GM19043 (cell line): ENCODE results near the gene SHB.
A peak's percentile ranks its signal among the peaks of the same experiment; 100 is the strongest.

Experiments
- ATAC-seq: cut with Tn5 transposase; IDR thresholded peaks from one replicate; pipeline ENCODE4 v1.9.1; 2021; ENCODE audit warnings: low read depth; ENCODE audit not compliant: unreplicated experiment

SHB gene

DNA sequence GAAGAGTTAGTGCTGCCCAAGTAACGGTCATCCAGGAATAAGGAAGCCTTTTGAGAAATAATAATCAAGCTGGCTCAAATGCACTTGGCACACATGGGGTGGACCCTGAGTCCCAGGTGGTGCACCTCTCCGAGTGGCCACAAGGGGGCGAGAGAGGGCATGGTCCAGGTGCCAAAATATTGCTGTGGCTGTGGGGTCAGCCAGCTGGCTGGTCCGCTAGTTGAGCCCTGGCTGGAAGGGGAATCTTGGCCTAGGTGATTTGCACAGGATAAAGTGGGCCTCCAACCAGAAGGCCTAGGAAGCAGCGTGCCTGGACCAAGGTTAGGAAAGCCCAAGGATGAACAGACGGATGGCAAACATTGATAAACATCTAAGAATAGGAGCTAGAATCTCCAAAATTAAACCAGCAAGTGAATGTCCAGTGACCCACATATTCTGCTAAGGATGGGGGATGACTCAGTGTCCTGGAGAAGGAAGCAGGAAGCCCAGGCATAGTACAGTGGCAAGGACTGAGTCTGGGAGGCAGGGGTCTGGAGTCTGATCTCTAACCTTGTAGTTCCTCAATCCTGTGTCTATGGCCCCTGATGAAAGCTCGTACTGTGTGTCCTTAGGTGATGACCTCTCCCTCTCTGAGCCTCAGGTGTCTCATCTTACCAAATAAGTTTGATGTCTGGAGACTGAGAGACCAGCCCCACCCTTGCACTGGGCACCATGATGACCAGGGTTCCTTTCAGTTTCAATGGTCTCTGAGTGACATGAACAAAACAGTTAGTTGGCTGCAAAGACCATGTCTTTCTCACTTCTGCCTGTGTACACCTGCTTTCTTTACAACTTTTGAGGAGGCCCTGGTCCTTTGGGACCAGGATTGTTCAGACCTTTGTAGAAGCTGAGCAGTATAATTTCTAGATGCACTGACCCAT, 19.2 kb upstream of the SHB start:
- peak; percentile 41 for ATAC-seq

DNA sequence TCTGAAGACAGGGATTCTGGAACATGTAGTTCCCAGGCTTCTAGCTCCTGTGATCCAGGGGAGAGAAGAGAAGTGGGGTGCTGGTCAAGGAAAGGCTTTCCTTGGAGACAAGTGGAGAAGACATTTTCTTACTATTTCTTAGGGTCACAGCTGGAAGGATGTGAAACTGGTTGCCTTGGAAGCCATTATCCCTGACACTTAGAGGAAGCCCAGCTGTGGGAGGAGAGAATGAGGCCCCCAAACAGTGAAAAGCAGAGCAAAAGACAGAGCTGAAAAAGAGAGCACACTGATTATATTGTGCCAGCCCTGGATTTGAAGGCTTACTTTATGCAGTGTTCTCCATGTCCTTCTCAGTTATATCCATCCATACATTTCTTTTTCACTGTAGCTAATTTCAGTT, 17.5 kb upstream of the SHB start:
- ATAC-seq = no peak

DNA sequence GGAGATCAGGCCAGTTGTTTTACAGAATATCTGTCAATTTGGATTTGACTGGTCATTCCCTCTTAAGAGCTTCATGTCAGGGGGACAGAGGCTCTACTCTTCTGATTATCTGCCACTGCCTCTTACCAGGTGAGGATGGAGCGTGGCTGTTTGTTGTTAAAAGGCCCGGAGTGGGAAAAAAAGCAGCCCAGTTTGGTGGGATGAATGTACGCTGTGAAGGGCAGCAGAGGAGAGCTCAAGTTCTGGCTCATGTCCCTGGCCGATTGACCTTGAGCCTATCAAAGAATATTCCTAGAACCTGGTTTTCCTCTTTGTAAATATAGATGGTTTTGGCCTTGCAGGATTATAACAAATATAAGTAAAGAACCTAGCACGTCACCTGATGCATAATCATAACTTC, 16.3 kb upstream of the SHB start:
- ATAC-seq = no peak

DNA sequence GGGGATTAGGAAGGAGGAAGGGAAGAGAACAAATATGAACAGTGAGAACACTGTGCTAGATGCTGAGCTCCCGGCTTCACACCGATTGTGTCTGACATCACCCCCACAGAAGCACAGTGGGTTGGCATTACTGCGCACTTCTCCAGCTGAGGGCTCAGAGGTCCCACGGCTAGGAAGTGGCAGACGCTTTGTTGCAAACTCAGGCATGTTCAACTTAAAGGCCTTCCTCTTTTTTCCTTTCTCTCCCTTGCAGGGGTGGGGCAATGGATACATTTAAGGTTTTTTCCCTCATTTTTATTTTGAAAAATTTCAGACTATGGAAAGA, 15.5 kb upstream of the SHB start:
- no peak for ATAC-seq

DNA sequence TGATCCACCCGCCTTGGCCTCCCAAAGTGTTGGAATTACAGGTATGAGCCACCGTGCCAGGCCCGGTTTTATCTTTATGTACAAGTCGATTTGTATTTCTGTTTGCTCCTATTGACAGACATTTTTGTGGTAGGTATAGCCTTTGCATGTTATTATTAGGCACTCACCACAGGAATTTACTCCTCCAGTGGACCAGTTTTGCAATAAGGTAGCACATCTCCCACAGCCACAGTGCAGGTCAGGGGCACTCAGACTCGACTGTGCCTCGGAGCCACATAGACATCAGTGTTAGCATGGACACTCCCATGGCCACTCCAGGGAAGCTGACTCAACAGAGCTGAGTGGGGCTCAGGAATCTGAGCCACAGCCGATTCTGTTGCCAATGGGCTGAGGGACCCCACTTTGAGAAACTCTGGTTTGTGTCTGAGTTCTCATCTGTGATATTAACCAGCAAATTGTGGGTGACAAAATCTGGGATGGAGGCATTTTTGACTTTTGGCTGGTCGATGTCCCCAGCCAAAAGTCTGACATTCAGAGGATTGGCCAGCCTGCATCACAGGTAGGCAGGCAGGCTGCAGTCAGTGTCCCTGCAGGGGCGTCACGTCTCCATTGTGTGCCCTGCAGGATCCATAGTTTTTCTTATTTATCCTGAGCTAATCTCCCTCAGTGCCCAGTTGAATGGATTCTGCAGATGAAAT, 15.0 kb upstream of the SHB start:
- ATAC-seq = no peak

DNA sequence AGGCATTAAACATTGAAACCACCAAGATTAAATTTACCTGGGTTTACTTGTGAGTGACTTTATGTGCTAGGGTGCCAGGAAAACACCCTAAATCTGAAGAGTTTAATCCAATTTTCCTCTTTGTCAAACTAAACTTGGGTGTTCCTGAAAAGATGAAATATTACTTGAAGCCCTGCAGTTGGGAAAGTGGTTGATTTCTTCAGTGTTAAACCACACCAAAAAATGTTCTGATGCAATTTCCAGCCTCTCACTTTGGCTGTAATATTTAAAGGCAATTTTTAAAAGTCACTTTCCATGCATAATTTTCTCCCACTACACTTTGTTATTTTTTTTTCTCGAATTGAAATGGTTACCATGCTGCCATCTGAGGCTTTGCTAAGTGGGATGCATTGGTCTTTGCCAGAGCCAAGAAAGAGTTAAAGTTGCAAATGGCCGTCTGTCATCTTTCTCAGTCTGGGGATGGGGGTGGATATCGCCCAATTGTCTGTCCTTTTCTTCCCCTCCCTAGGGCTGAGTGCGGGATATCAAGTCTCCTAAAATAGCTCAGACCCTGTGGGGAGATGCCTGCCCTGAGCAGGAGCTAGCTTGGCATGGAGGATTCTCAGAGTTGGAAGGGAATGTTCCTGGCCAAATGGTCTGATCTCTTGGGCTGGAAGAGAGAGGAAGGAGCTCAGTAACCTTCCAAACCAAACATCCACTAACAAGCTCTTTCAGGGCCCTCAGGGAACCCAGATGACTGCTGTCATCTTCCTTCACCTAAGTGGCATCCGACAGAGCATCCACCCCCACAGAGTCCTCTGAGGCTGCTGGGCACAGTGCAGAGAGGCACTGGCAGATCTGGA, 13.6 kb upstream of the SHB start:
- no peak for ATAC-seq

DNA sequence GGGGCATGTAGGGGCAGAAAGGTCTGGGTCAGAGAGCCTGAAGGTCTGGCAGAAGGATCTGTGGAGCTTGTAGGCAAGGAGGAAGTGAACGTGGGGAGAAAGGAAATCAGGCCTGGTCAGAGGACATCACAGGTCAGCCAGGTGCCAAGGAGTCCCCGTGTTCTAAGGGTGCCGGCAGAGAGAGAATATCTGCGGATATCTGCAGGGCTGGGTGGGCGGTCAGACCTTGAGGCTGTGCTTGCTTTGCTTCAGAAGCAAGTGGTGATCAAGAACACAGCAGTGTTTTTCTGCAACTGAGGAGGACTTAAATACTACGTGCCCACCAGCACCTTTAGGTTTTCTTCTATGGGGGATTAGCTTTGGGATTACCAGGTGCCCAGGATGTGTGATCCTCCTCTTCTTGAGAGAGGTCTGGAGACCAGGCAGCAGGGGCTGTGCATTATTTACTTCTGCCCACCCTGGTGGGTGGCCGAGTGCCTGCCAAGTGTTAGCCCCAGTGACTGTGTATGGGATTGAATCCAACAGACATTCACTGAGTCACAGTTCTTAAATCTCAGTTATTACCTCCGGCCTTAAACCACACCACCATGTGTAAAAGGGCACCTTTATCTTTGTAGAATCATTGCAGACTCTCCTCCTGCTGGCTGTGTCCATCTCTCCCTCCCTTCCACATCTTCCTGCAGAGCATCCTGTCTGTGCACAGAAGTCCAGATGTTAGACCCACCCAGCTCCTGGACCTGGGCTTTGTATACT, 12.5 kb upstream of the SHB start:
- no peak for ATAC-seq

DNA sequence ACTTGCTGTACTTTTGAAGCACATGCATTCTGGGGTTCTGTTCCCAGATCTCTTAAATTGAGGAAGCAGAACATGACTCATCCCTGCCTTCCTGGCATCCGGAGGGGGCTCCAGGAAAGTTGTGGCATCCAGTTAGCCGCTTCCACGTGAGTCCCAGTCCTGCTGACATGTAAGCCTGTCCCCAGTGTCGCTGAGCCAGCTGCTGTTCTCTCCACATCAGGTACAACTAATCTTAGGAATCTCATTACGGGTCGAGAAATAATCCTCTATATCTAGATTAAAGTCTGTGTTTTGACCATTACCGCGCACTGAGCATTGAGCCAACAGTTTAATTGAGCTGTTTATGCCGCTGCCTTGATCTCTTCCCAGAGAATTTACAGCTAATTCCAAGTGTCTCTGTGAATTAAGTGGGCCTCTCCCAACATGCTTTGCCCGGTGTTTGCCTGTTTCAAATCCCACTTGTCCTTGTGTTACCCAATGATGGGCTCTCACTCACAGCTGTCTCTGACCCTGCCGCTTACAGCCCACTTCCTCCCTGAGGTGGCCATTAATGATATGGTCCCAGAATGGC, 10.5 kb upstream of the SHB start:
- no peak for ATAC-seq

DNA sequence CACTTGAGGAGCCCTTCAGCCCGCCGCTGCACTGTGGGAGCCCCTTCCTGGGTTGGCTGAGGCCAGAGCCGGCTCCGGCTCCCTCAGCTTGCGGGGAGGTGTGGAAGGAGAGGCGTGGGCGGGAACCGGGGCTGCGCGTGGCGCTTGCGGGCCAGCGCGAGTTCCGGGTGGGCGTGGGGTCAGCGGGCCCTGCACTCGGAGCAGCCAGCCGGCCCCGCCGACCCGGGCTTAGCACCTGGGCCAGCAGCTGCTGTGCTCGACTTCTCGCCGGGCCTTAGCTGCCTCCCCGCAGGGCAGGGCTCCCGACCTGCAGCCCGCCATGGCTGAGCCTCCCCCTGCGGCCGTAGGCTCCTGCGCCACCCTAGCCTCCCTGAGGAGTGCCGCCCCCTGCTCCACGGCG, 6.2 kb upstream of the SHB start:
- ATAC-seq = no peak

DNA sequence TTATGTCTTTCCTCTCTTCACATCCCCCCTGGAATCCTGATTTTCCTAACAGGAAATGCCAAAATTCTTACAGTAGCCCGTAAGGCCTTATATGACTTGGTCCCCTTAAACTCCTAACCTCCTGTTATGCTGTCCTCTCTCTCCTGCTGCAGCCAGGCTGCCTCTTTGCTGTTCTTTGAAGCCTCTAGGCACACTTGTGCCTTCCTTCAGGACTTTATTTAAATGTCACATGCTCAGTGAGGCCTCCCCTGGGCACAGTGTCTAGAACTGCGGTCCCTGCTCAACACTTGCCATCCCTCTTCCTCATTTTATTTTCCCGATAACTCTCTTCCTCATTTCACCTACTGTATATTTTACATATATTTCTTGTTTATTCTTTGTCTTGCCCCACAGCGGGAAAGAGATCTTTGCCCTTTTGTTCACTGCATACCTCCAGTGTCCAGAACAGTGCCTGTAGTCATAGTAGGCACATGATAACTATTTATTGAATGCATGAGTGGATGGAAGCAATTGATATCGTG, 5.5 kb upstream of the SHB start:
- ATAC-seq = no peak

DNA sequence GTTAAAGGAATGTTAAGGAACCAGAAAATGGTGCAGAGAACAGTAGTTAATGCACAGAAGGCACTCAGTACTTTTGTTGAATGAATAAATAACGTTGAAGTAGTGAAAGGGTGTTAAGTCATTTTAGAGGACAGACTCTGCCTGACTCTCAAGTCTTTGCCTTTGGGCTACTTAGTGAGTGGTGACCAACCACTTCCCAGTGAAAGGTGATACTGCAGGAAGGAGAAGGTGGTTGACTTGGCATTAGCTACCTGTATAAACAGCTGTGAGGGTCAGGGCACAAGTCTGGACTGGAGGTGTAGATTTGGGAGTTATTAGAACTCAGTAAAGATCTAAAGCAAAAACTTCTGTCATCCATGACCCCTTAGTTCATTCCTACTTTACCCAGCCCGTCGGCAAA, 4.9 kb upstream of the SHB start:
- no peak for ATAC-seq

DNA sequence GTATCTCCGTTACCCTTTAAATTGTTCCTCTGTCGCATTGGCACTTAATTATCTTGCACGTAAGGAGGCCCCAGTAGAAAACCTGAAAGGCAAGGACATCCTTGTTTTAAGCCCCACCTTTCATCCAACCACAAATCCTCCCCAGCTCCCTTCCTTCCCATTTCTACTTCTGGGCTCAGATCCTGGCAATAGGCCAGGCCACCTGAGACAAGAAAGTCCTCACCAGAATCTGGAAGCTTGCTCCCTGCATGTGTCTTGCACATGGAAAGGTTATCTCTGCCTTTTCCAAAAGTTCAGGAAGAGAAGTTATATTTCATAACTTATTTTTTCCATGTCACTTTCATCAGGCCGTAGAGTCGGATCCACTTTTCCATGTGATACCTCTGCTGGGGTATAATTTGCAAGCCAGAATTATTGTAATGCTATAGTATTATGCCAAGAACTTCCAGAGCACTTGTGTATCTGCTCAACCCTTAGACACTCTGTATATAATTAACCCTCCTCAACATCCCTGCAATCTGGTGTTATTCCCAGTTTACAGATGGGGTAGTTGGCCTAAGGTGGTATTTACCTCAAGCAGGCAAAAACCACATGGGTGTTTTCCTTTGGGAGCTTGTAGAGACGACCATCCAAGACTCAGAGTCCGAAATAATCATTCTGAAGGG, 2.6 kb upstream of the SHB start:
- no peak for ATAC-seq

DNA sequence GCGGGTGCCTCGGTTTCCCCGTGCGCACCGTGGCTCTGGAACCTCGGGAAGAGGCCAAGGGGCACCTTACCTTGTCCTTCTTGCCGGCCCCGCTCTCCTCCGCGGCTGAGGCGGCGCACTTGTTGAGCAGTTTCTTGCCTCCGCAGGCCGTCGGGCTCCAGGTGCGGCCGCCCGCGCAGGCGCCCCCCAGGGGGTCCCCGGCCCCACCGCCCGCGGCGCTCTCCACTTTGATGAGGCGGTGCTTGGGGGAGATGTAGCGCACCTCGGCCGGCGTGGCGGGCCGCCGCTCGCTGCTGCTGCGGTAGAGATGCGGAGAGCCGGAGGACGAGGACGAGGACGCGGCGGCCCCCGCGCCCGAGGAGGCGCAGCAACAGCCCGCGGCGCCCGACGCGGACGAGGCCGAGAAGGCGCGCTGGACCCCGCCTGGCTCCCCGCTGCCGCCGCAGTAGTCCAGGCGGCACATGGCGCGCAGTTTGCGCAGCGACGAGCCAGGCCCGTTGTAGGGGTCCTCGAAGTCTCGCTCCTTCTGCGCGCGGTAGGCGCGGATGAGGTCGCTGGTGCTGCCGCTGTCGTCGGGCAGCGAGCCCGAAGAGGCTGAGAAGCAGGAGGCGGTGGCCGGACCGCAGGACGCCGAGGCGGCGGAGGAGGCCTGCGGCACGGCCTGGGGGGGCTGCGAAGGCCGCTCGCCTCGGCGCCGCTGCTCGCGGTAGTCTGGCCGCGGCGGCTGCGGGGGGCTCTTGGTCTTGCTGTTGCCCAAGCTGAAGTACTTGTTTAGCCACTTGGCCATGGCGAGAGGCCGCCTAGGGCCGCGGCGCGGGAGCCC, 957 bp downstream of the SHB start:
- ATAC-seq = no peak

DNA sequence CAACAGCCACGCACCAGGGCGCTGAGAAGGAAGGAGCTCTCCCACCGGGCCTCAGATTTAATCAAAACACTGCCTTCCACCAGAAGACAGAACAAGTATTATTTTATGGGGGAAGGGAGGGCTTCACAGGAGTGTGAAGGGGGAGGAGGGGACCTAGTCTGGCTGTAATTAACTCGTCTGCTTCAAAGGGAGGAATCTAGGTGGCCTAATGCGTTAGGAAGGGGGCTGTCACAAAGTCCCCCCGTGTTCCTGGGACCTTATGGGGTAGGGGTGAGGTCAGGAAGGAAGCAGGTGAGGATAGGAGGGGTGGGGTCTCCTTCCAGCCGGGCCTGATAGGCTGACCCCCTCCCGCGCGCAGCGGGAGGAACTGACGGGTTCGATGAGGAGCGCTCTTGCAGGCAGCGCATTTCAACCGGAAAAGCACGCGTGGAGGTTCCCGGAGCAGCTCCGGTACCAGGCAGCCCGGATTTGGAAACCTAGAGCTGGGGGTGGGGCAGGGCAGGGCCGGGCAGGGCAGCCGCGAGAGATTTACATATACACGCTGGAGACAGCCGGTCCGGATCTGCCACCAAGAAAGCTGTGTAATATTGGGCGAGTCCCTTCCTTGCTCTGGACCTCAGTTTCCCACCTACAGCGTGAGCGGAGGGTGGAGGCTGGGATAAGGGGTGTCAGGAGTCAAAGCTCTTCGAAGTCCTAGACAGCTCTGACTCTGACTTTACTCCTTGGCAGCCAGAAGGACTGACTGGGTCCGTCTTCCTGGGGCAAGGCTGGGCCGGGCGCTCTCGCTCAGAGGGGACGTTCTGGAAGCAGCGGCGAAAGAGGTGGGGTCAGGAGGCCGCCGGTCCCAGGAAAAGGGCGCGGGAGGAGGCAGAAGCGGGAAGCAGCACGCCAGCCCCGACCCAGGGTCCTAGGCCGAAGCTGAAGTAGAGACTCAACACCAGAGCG, 1.8 kb downstream of the SHB start:
- no peak for ATAC-seq

DNA sequence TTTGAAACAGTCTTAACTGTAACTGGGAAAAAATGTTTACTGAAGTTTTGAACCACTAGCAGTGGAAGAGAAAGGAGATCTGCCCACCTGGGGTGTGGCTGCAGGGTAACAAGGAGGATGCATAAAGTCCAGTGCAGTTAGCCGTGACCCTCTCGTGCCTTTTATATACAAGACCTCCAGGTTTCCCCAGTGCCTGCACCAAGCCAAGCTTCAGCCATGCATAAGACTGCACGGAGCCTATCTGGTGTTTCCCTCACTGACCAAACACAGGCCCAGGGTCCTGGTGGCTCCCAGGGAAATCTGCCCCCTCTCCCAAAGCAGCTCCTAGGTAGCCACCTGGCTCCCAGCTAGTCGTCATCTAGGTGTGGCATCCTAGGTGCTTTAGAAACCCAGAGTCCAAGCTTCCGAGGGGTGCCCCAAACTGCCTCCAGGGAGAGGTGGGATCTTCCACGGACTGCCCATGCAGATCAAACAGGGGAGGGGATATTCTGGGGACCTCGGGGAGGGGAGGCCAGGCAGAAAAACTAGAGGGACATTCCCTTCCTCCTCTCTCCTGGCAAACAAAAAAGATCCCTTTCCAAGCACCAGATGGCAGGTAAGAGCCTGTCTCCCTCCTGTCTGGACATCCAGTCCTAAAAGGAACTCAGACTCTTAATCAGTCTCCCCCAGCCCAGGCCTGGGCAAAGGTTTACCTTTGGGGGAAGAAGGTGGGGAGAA, 2.7 kb downstream of the SHB start:
- ATAC-seq = no peak

DNA sequence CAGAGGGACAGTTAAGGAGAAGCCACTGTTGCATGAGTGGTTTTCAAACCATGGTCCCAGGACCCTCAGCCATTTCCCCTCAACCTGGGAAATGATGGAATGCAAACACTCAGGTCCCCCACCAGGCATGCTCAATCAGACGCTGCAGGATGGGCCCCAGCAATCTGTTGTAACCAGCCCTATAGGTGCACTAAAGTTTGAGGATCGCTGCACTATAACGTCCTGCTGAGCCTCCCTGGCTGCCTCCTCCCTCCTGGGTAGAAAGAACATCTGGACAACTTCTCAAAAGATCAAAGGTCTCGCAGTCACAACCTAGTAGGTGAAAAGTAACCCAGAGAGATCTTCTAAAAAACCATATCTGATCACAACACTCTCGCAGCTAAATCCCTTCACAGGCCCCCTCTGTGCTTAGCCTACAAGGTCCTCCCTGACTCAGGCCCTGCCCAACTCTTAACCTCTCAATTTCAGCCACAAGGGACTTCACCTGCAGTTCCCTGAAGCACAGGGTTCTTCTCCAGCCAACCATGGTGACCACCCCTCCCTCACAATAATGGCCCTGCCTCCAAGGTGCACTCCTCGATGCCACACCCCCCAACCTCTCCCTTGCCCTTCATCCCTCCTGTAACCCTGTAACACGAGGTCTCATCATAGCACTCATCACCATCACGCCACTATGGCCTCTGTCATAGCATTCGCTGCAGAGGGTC, 3.5 kb downstream of the SHB start:
- no peak for ATAC-seq
